K562 (cell line): ENCODE data around the gene RASL10B.

Experiments
- EP300 ChIP-seq: IDR thresholded peaks from 2 replicates; pipeline ENCODE4 v1.6.1; 2012; ENCODE audit warnings: low read length, improper control_type of control experiment
- NBN ChIP-seq: fragments of 450-650 bp; IDR thresholded peaks from 2 replicates; pipeline ENCODE4 v1.6.1; 2016; ENCODE audit warnings: low read depth, mild to moderate bottlenecking
- NCOA1 ChIP-seq: fragments of 450-650 bp; IDR thresholded peaks from 2 replicates; pipeline ENCODE4 v1.6.1; 2016; ENCODE audit warnings: low read depth
- NCOA2 ChIP-seq, 2 experiments: fragments of 450-650 bp; IDR thresholded peaks; 2 replicates each; pipeline ENCODE4 v1.6.1; 2018; ENCODE audit warnings: mild to moderate bottlenecking in 2 of 2, moderate library complexity in 1 of 2; ENCODE audit not compliant: partially characterized antibody in 2 of 2
- POLR2A ChIP-seq: fragments of 450-650 bp; conservative IDR thresholded peaks from 2 replicates; pipeline ENCODE4 v1.6.1; 2016
- RHOXF2B ChIP-seq: fragments of 250-450 bp; sonication (Bioruptor Pico); conservative IDR thresholded peaks from 2 replicates; pipeline ENCODE4 v1.5.1; 2021
- SIN3A ChIP-seq, 2 experiments: fragments of 150-350 bp in 1 of 2; IDR thresholded peaks; 2 replicates each; pipeline ENCODE4 v1.6.1; 2011 to 2016; ENCODE audit warnings: borderline replicate concordance in 2 of 2, low read depth in 2 of 2, low read length in 2 of 2, mild to moderate bottlenecking in 2 of 2, moderate library complexity in 2 of 2; ENCODE audit not compliant: control insufficient read depth in 1 of 2
- ZNF146 ChIP-seq: IDR thresholded peaks from one replicate; pipeline ENCODE4 v1.6.1; 2018; ENCODE audit warnings: missing compliant biosample characterization; ENCODE audit not compliant: unreplicated experiment
- TF ChIP-seq, protein P1 (sequence below): sonication (generic); formaldehyde crosslinking; IDR thresholded peaks from 2 replicates; pipeline ENCODE4 v1.8.1; 2023; ENCODE audit warnings: missing genetic modification reagents, mild to moderate bottlenecking, borderline replicate concordance

DNA sequence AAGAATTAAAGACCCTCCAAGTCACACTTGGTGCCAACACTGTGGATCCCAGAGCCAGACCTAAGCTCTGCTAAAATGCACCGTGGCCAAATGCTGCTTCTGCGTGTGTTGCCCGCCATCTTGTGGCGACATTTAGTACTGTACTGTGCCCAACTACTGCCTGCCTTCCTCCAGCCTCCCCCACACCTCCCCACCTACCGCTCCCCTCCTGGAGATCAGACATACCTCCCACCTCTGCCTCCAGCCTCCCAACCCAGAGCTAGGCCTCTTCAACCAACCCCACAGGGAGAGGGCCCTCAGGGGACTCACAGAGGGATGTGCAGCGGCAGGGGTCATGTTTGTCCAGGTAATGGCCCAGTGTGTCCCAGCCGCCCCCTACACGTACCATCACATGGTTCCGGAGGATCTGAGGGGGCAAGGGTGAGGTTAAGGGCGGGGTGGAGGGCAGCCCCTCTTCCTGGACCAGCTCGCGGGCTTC lies 16.1 kb downstream of the RASL10B start:
- TF ChIP-seq POLR2A (no peak), NCOA1 (no peak), NBN (no peak), EP300 (no peak), RHOXF2B (CRISPR knock-in tag) (no peak), ZNF146 (no peak), NCOA2 (IDR thresholded peaks at IDR 0.05; ENCODE audit: partially characterized antibody in 2 of 2) (no peak), SIN3A (IDR thresholded peaks at IDR 0.05; ENCODE audit: borderline replicate concordance in 2 of 2, control insufficient read depth in 1 of 2, low read depth in 2 of 2, low read length in 2 of 2) (no peak)
- TF ChIP-seq, protein P1, sequence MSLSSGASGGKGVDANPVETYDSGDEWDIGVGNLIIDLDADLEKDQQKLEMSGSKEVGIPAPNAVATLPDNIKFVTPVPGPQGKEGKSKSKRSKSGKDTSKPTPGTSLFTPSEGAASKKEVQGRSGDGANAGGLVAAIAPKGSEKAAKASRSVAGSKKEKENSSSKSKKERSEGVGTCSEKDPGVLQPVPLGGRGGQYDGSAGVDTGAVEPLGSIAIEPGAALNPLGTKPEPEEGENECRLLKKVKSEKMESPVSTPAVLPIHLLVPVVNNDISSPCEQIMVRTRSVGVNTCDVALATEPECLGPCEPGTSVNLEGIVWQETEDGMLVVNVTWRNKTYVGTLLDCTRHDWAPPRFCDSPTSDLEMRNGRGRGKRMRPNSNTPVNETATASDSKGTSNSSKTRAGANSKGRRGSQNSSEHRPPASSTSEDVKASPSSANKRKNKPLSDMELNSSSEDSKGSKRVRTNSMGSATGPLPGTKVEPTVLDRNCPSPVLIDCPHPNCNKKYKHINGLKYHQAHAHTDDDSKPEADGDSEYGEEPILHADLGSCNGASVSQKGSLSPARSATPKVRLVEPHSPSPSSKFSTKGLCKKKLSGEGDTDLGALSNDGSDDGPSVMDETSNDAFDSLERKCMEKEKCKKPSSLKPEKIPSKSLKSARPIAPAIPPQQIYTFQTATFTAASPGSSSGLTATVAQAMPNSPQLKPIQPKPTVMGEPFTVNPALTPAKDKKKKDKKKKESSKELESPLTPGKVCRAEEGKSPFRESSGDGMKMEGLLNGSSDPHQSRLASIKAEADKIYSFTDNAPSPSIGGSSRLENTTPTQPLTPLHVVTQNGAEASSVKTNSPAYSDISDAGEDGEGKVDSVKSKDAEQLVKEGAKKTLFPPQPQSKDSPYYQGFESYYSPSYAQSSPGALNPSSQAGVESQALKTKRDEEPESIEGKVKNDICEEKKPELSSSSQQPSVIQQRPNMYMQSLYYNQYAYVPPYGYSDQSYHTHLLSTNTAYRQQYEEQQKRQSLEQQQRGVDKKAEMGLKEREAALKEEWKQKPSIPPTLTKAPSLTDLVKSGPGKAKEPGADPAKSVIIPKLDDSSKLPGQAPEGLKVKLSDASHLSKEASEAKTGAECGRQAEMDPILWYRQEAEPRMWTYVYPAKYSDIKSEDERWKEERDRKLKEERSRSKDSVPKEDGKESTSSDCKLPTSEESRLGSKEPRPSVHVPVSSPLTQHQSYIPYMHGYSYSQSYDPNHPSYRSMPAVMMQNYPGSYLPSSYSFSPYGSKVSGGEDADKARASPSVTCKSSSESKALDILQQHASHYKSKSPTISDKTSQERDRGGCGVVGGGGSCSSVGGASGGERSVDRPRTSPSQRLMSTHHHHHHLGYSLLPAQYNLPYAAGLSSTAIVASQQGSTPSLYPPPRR (CRISPR knock-in tag): no peak
